Spleen (tissue), 7 donors: ENCODE measurements around the gene PDE4B.

Experiments used
- POLR2A ChIP-seq, 3 donors: fragments of 450-650 bp; IDR thresholded peaks; one replicate each; pipeline ENCODE4 v1.5.1; 2017; ENCODE audit warnings: antibody characterized with exemption in 3 of 3, mild to moderate bottlenecking in 1 of 3
- POLR2AphosphoS5 ChIP-seq, 3 donors: sonication (generic); formaldehyde crosslinking; IDR thresholded peaks; one replicate each; pipeline ENCODE4 v1.5.1; 2017; ENCODE audit warnings: antibody characterized with exemption in 3 of 3
- TF ChIP-seq, protein P1 (sequence below), 11 experiments: fragments of 200-600 bp in 7 of 11; fragments of 450-650 bp in 4 of 11; sonication (generic) in 4 of 11; IDR thresholded peaks in 8 of 11; conservative IDR thresholded peaks in 3 of 11; 1 replicate in 7 of 11; 2 replicates in 4 of 11; pipeline versions ENCODE4 v1.4.0 to v1.8.0; 2016 to 2021; ENCODE audit warnings: antibody characterized with exemption in 11 of 11, inconsistent platforms in 4 of 11, mild to moderate bottlenecking in 1 of 11
- donor health status: DM: no; HTN: no; CAD: no; lungs with moderate emphysema.
- donor health status: DM: no; HTN: no; CAD: no.
- donor health status: DM: no; HTN: no; CAD: no.

DNA sequence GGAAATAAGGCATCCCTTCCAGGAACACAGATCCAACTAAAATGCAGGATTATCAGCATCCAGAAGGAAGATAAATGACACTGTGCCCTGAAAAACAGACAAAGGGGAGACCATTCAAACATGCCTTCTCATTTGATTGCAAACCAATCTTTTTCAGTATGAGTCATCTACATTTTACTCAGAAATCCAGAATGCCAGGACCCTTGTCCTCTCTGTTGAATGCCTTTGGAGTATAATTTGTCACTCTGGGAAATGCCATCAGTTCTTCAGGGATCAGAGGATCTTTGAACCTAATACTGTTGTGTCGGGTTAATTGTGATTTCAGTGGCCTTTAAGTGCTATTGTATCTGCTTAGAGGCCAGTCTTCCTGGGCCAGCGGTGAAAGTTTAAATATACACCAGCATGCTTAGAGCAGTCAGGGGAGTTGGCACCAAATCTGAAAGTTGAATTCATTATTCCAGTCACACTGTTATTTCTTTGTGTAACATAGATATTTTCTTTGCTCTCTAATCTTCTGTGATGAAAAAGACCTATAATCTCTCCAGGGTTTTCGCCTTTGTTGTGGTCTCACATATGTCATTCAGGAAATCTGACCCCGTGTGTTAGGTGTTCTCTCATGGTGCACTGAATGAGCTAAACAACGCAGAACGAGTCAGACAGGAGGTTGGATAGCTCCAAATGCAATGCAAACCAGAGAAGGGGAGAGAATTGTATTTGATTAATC lies 376.4 kb downstream of the PDE4B start:
- TF ChIP-seq POLR2AphosphoS5 (IDR thresholded peaks at IDR 0.05) (no peak), POLR2A (IDR thresholded peaks at IDR 0.05) (no peak)
- TF ChIP-seq, protein P1, sequence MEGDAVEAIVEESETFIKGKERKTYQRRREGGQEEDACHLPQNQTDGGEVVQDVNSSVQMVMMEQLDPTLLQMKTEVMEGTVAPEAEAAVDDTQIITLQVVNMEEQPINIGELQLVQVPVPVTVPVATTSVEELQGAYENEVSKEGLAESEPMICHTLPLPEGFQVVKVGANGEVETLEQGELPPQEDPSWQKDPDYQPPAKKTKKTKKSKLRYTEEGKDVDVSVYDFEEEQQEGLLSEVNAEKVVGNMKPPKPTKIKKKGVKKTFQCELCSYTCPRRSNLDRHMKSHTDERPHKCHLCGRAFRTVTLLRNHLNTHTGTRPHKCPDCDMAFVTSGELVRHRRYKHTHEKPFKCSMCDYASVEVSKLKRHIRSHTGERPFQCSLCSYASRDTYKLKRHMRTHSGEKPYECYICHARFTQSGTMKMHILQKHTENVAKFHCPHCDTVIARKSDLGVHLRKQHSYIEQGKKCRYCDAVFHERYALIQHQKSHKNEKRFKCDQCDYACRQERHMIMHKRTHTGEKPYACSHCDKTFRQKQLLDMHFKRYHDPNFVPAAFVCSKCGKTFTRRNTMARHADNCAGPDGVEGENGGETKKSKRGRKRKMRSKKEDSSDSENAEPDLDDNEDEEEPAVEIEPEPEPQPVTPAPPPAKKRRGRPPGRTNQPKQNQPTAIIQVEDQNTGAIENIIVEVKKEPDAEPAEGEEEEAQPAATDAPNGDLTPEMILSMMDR (IDR thresholded peaks at IDR 0.05 in 8 of 11, conservative IDR thresholded peaks at IDR 0.05 in 3 of 11): no peak
